Bronchial epithelial cell (primary cell): ENCODE data around the gene CFAP157. TPM values are rescaled to one million over a fixed set of nuclear protein-coding genes. Genes with fewer than 3 reads are reported as not detected.

Experiments
- DNase-seq: peaks from one replicate; pipeline ENCODE4 v3.0.0-alpha.2; 2010; ENCODE audit warnings: low read depth
- FAIRE-seq: peaks from 2 replicates; lab custom pipeline; 2011; peaks lifted over from hg19 to GRCh38; lab: Jason Lieb, UNC
- H3K27me3 ChIP-seq: 2 replicates; pipeline ENCODE4 v1.5.1; 2011; ENCODE audit warnings: low read length; ENCODE audit not compliant: control insufficient read depth, insufficient read depth
- H3K36me3 ChIP-seq: 2 replicates; pipeline ENCODE4 v1.5.1; 2011; ENCODE audit warnings: low read length; ENCODE audit not compliant: control insufficient read depth, insufficient read depth
- H3K4me3 ChIP-seq: 2 replicates; pipeline ENCODE4 v1.5.1; 2011; ENCODE audit warnings: mild to moderate bottlenecking, low read depth, low read length, control low read depth
- total RNA-seq: library from RNA; depleted of rRNA; stranded (reverse); fragments of >200 nt; gene quantifications from 2 replicates; pipeline ENCODE4 v1.2.1, GENCODE V29; 2014
- TF ChIP-seq, protein P1 (sequence below): IDR thresholded peaks from 2 replicates; pipeline ENCODE4 v1.5.1; 2011; ENCODE audit warnings: mild to moderate bottlenecking, moderate library complexity, low read length, control low read depth, inconsistent platforms; ENCODE audit not compliant: insufficient read depth, severe bottlenecking

The CFAP157 gene
- total RNA-seq, 1 donor from 2014 or later = not detected

DNA sequence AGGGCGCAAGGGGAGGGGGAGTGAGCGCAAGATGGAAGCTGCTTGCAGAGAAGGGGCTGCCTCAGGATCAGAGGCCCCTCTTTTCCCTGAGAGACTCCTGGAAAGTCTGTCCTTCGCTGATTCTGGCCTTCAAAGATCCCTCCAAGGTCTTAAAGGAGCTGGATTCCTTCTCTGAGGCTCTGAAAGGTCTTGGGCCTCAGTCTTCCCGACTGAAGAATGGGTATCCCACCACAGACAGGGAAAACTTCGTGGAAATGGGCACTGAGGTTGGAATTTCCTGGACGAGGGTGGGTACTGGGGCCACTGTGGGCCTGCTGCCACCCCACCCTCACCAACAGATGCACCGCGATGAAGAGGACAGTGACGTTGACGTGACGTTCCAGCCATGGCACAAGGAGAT, 5.6 kb downstream of the CFAP157 start:
- TF ChIP-seq, protein P1, sequence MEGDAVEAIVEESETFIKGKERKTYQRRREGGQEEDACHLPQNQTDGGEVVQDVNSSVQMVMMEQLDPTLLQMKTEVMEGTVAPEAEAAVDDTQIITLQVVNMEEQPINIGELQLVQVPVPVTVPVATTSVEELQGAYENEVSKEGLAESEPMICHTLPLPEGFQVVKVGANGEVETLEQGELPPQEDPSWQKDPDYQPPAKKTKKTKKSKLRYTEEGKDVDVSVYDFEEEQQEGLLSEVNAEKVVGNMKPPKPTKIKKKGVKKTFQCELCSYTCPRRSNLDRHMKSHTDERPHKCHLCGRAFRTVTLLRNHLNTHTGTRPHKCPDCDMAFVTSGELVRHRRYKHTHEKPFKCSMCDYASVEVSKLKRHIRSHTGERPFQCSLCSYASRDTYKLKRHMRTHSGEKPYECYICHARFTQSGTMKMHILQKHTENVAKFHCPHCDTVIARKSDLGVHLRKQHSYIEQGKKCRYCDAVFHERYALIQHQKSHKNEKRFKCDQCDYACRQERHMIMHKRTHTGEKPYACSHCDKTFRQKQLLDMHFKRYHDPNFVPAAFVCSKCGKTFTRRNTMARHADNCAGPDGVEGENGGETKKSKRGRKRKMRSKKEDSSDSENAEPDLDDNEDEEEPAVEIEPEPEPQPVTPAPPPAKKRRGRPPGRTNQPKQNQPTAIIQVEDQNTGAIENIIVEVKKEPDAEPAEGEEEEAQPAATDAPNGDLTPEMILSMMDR = no peak
- FAIRE-seq = peak; percentile 7
- Histone ChIP-seq H3K27me3 (no peaks in the 10 kb centered on the region), H3K4me3 (no peak overlapping the region), H3K36me3 (peaks cover 3% of the 10 kb centered on the region)
- no peak for DNase-seq

DNA sequence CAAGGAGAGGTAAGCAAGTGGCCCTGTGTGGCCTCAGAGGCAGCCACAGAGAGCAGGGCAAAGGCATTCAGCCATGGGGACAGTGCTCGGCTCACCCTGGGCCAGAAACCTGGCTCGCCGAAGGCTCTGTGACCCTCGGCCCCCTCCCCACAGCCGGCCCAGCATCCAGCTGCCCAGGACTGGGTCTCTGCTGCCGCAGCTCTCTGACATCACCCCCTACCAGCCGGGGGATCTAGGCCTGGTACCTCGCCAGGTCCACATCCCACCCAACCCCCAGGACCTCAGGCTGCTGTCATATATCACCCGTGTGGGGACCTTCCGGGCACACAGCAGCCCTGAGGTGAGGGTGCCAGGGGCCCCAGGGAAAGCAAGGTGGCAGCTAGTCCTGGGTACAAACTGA, 6.1 kb downstream of the CFAP157 start:
- DNase-seq = no peak
- Histone ChIP-seq H3K36me3 (peaks cover 3% of the 10 kb centered on the region), H3K27me3 (no peaks in the 10 kb centered on the region), H3K4me3 (no peak overlapping the region)
- no peak for FAIRE-seq
- TF ChIP-seq, protein P1 = no peak

DNA sequence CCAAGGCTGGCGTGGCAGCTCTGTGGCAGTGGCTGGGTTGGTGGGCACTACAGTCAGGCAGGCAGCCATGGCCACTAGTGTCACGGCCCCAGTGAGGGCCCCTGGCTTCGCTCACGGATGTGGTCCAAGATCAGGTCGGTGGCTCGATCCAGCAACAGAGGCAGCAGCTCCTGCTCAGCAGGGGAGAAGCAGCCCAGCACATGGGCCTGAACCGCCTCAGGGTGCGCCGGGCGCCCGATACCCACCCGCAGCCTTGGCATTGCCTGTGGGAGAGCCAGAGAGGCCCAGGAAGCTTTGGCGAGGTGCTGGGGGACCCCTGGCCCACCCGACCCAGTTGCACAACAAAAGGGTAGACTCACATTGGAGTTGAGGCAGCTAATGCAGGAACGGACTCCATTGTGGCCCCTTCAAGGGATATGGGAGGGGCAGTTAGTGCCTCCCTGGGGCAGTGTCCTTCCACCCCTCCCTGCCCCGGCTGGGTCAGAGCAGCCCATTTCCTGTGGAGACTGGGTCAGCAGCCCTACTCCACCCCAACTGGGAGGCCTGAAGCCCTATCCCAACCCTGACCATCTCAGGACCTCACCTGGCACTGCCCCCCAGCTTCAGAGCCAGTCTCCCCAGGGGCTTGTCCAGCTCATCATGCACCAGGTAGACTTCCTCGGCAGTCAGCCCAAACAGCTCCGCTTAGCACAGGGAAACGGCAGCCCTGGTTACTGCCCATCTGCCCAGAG, 7.4 kb downstream of the CFAP157 start:
- FAIRE-seq (no peak), DNase-seq (no peak)
- H3K27me3 ChIP-seq = no peaks in the 10 kb centered on the region
- H3K4me3 ChIP-seq = peak overlapping the region; percentile 93
- TF ChIP-seq, protein P1 = no peak
- H3K36me3 ChIP-seq = peaks cover 3% of the 10 kb centered on the region

DNA sequence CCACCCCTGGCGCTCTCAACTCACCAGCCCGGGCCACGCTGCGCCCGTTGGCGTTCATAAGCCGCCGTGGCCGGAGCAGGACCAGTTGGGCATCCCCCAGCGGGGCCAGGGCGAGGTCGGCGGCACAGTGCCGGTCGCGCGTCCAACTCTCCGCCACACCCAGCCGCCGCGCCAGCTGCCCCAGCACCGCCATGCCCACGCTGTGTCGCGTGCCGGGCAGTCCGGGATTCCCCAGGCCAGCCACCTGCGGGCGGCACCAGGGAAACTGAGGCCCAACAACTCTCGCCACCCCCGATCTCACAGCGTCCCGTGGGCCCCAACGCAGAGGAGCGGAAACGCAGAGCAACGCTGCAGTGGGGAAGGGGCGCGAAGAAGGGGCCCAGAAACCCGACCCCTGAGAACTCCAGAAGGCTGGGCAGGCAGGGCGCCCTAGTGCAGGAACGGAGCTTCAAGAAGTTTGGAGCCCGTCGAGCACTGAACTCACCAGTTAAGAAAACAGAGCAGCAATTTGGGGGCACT, 8.2 kb downstream of the CFAP157 start:
- Histone ChIP-seq H3K36me3 (peaks cover 3% of the 10 kb centered on the region), H3K4me3 (peak overlapping the region; percentile 93), H3K27me3 (no peaks in the 10 kb centered on the region)
- DNase-seq (no peak), FAIRE-seq (no peak)
- TF ChIP-seq, protein P1 = no peak

DNA sequence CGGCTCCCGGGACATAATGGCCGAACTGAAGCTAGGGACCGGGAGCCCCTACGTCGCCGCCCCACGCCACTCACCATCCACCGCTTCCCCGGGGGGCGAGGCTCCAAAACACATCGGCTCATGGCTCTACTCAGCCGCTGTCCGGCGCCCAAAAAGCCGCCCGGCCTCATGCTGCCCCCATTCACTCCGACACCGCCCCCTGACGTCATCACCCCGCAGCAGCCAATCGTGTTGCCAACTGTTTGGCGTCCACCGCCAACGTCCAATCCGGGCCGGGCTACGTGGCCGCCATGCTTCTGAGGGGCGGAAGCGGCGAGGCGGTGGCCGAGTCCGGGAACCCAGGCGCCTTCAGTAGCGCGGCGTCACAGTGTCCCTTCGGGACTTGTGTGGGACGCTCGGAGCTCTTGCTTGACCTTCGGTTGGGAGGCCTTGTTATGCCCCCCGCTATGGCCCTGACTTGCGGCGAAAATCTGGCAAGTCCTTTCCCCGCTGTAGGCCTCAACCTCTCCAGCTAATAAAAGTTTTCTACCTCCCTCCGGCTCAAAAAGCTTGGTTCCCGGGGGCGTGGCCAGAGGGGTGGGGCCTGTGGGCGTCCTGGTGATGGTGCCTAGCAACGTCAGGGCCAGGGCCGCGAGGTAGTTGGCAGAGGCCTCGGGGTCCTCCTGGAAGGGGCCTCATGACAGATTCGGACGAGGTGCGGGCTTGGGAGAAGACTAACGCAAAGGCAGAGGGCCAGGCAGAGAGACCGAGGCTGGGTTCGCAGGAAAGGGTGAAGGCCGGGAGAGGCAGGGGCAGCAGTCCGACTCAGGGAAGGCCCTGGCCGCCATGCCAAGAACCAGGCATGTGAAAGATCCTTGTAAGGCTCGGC, 8.9 kb downstream of the CFAP157 start, which contains the start of the genes PTRH1 and TTC16:
PTRH1 (minus strand) TSS at position 194 of the 868 bp plus-strand sequence; CDS start at position 170, 24 bp downstream.
TTC16 (plus strand) TSS at position 610 of the 868 bp plus-strand sequence; CDS start at position 677, 67 bp downstream.
- FAIRE-seq (no peak), DNase-seq (peak; percentile 84)
- Histone ChIP-seq H3K36me3 (peaks cover 3% of the 10 kb centered on the region), H3K27me3 (no peaks in the 10 kb centered on the region), H3K4me3 (peak within 1 kb of the TSS; percentile 93)
- TF ChIP-seq, protein P1 = no peak
